Parietal lobe (tissue), 2 donors: ENCODE data around the gene RGPD4. TPM values are rescaled to one million over a fixed set of nuclear protein-coding genes. Genes with fewer than 3 reads are reported as not detected.

Experiments used
- small RNA-seq: library from RNA; depleted of rRNA; stranded (forward); fragments of <200 nt; gene quantifications from one replicate; pipeline ENCODE3, GENCODE V24; 2014; ENCODE audit warnings: low replicate concordance
- total RNA-seq: library from RNA; depleted of rRNA; stranded (reverse); fragments of >200 nt; gene quantifications from one replicate; pipeline ENCODE4 v1.2.3, GENCODE V29; 2014

Gene RGPD4
- not detected for total RNA-seq

GRCh38 chr2:107826749-107827148 is at the start of gene RGPD4:
Gene RGPD4 (plus strand): TSS chr2:107826892. CDS start chr2:107827014, 122 bp downstream.

Small RNA genes lying within 50 kb of the gene (small RNA-seq; reads per million reads assigned to genes)
- gene AC009963.1: not detected
- not detected for gene AC009963.2

Other genes with a start within 250 kb of the RGPD4 start
- 1.3 TPM for gene SLC5A7, start 159.6 kb downstream of the RGPD4 start, total RNA-seq